H9 (cell line): Measurements from ENCODE around the gene ZMAT3. TPM values are rescaled to one million over a fixed set of nuclear protein-coding genes. Genes with fewer than 3 reads are reported as not detected.

Experiments
- DNase-seq: peaks from one replicate; pipeline ENCODE4 v3.0.0-alpha.2; 2017
- H2AFZ ChIP-seq: one replicate; pipeline ENCODE4 v1.6.1; 2013; ENCODE audit warnings: mild to moderate bottlenecking, low read length, control low read depth, moderate library complexity
- H2AK5ac ChIP-seq: 2 replicates; pipeline ENCODE4 v1.6.1; 2013; ENCODE audit warnings: low read length, control low read depth, mixed read lengths; ENCODE audit not compliant: insufficient read length
- H2BK120ac ChIP-seq: one replicate; pipeline ENCODE4 v1.6.1; 2013; ENCODE audit warnings: low read depth, mild to moderate bottlenecking, low read length, control low read depth, inconsistent platforms; ENCODE audit not compliant: poor library complexity, severe bottlenecking
- H2BK12ac ChIP-seq: 2 replicates; pipeline ENCODE4 v1.6.1; 2013; ENCODE audit warnings: low read length, control low read depth, mixed read lengths, low read depth; ENCODE audit not compliant: insufficient read length
- H2BK15ac ChIP-seq: 2 replicates; pipeline ENCODE4 v1.6.1; 2013; ENCODE audit warnings: low read depth, low read length, control low read depth
- H2BK20ac ChIP-seq: one replicate; pipeline ENCODE4 v1.6.1; 2013; ENCODE audit warnings: low read depth, mild to moderate bottlenecking, low read length, control low read depth, inconsistent platforms; ENCODE audit not compliant: poor library complexity, severe bottlenecking
- H2BK5ac ChIP-seq: 2 replicates; pipeline ENCODE4 v1.6.1; 2013; ENCODE audit warnings: low read length, control low read depth, mixed read lengths; ENCODE audit not compliant: insufficient read length
- H3K14ac ChIP-seq: 2 replicates; pipeline ENCODE4 v1.6.1; 2013; ENCODE audit warnings: low read length, control low read depth; ENCODE audit not compliant: insufficient read depth
- H3K18ac ChIP-seq: 2 replicates; pipeline ENCODE4 v1.6.1; 2013; ENCODE audit warnings: low read depth, mild to moderate bottlenecking, mixed read lengths, low read length, control low read depth; ENCODE audit not compliant: insufficient read length
- H3K23ac ChIP-seq: 2 replicates; pipeline ENCODE4 v1.6.1; 2013; ENCODE audit warnings: low read length, control low read depth, mixed read lengths, low read depth; ENCODE audit not compliant: insufficient read length
- H3K23me2 ChIP-seq: 2 replicates; pipeline ENCODE4 v1.6.1; 2013; ENCODE audit warnings: low read depth, mild to moderate bottlenecking, mixed read lengths, low read length, control low read depth; ENCODE audit not compliant: insufficient read length, poor library complexity, severe bottlenecking
- H3K27ac ChIP-seq: 2 replicates; pipeline ENCODE4 v1.5.1; 2013; ENCODE audit warnings: low read length, control low read depth, mixed read lengths, low read depth; ENCODE audit not compliant: insufficient read length
- H3K27me3 ChIP-seq: 2 replicates; pipeline ENCODE4 v1.6.1; 2013; ENCODE audit warnings: low read length, control low read depth, inconsistent platforms; ENCODE audit not compliant: insufficient read depth
- H3K4ac ChIP-seq: 2 replicates; pipeline ENCODE4 v1.6.1; 2013; ENCODE audit warnings: low read depth, mild to moderate bottlenecking, control low read depth, inconsistent platforms, low read length, moderate library complexity
- H3K4me1 ChIP-seq: 2 replicates; pipeline ENCODE4 v1.6.1; 2013; ENCODE audit warnings: low read length, control low read depth, inconsistent platforms; ENCODE audit not compliant: insufficient read depth
- H3K4me2 ChIP-seq: 2 replicates; pipeline ENCODE4 v1.6.1; 2013; ENCODE audit warnings: low read length, control low read depth, mixed read lengths; ENCODE audit not compliant: insufficient read length, insufficient read depth
- H3K56ac ChIP-seq: 2 replicates; pipeline ENCODE4 v1.6.1; 2013; ENCODE audit warnings: low read depth, mild to moderate bottlenecking, mixed read lengths, low read length, control low read depth; ENCODE audit not compliant: insufficient read length
- H3K79me1 ChIP-seq: 2 replicates; pipeline ENCODE4 v1.6.1; 2013; ENCODE audit warnings: low read depth, mild to moderate bottlenecking, moderate library complexity, low read length, control low read depth, inconsistent platforms; ENCODE audit not compliant: insufficient read depth, poor library complexity, severe bottlenecking
- H3K79me2 ChIP-seq: 2 replicates; pipeline ENCODE4 v1.6.1; 2013; ENCODE audit warnings: low read length, control low read depth, inconsistent platforms; ENCODE audit not compliant: insufficient read depth
- H3K9ac ChIP-seq: 2 replicates; pipeline ENCODE4 v1.6.1; 2013; ENCODE audit warnings: low read length, control low read depth, mixed read lengths; ENCODE audit not compliant: insufficient read length; ENCODE audit errors: extremely low read depth
- H3K9me3 ChIP-seq: one replicate; pipeline ENCODE4 v1.6.1; 2013; ENCODE audit warnings: low read depth, low read length, inconsistent platforms; ENCODE audit not compliant: control insufficient read depth
- H3T11ph ChIP-seq: one replicate; pipeline ENCODE4 v1.6.1; 2013; ENCODE audit warnings: mild to moderate bottlenecking, low read length, control low read depth, inconsistent platforms
- H4K20me1 ChIP-seq: one replicate; pipeline ENCODE4 v1.6.1; 2013; ENCODE audit not compliant: control insufficient read depth, insufficient read length, insufficient read depth
- H4K5ac ChIP-seq: 2 replicates; pipeline ENCODE4 v1.6.1; 2013; ENCODE audit warnings: low read depth, mild to moderate bottlenecking, mixed read lengths, low read length, control low read depth; ENCODE audit not compliant: insufficient read length
- H4K8ac ChIP-seq: replicated peaks from 2 replicates; pipeline ENCODE4 v1.6.1; 2013; ENCODE audit warnings: low read length, control low read depth, mixed read lengths, low read depth; ENCODE audit not compliant: insufficient read length
- H4K91ac ChIP-seq: 2 replicates; pipeline ENCODE4 v1.6.1; 2013; ENCODE audit warnings: low read depth, mild to moderate bottlenecking, moderate library complexity, mixed read lengths, low read length, control low read depth; ENCODE audit not compliant: insufficient read length
- H3K27ac Mint-ChIP-seq, 3 experiments: 2 replicates in 2 of 3; 3 replicates in 1 of 3; pipeline ENCODE4 v1.8.0; 2020 to 2021; ENCODE audit warnings: mixed read lengths in 3 of 3, mild to moderate bottlenecking in 1 of 3, moderate library complexity in 1 of 3
- H3K27me3 Mint-ChIP-seq: 2 replicates; pipeline ENCODE4 v1.8.0; 2021; ENCODE audit warnings: low read depth, mild to moderate bottlenecking, moderate library complexity, mixed read lengths
- H3K36me3 Mint-ChIP-seq, 3 experiments: 2 replicates in 2 of 3; 3 replicates in 1 of 3; pipeline ENCODE4 v1.8.0; 2020 to 2021; ENCODE audit warnings: low read depth in 3 of 3, mixed read lengths in 3 of 3; ENCODE audit not compliant: insufficient read depth in 1 of 3
- H3K4me1 Mint-ChIP-seq, 2 experiments: 2 replicates each; pipeline ENCODE4 v1.8.0; 2020; ENCODE audit warnings: mixed read lengths in 2 of 2
- H3K4me3 Mint-ChIP-seq, 2 experiments: 2 replicates in 1 of 2; 3 replicates in 1 of 2; pipeline ENCODE4 v1.8.0; 2020 to 2021; ENCODE audit warnings: mild to moderate bottlenecking in 2 of 2, mixed read lengths in 2 of 2, moderate library complexity in 1 of 2
- H3K9me3 Mint-ChIP-seq, 2 experiments: 2 replicates in 1 of 2; 3 replicates in 1 of 2; pipeline ENCODE4 v1.8.0; 2020; ENCODE audit warnings: mild to moderate bottlenecking in 2 of 2, mixed read lengths in 2 of 2, moderate library complexity in 1 of 2
- CTCF ChIP-seq: fragments of 200-600 bp; sonication (generic); conservative IDR thresholded peaks from 3 replicates; pipeline ENCODE4 v1.8.0; 2021; ENCODE audit warnings: antibody characterized with exemption, mild to moderate bottlenecking
- WGBS: extraction: QIAGEN DNeasy Blood & Tissue Kit; methylation state at CpG from one replicate; pipeline ENCODE4 v1.1.7; 2013; ENCODE audit warnings: missing lambda C conversion rate, low lambda C conversion rate, mixed read lengths; ENCODE audit not compliant: insufficient read length; ENCODE audit errors: extremely low coverage; 5-methylcytosine and 5-hydroxymethylcytosine counted together
- total RNA-seq: library from RNA; stranded (reverse); gene quantifications from 2 replicates; pipeline ENCODE4 v1.2.1, GENCODE V29; 2021

The ZMAT3 gene
- total RNA-seq, 1 experiment from 2014 or later: 9.4 TPM

- no peak overlapping the region for H3K4me3 Mint-ChIP-seq
- peaks cover 64 to 71% of the 10 kb centered on the region in 2 experiments for H3K9me3 Mint-ChIP-seq
- H3K4me1 Mint-ChIP-seq: peaks cover 4 to 6% of the 10 kb centered on the region in 2 experiments; a peak in 3 of 4 replicates
- no peak overlapping the region for H3K4ac ChIP-seq
- H3K27ac Mint-ChIP-seq: no peak overlapping the region
- peaks cover 3% of the 10 kb centered on the region for H3K27me3 Mint-ChIP-seq
- DNase-seq: no peak
- no peaks in the 10 kb centered on the region for H4K20me1 ChIP-seq
- H3K27ac ChIP-seq: no peak overlapping the region
- H4K5ac ChIP-seq: no peak overlapping the region
- TF ChIP-seq CTCF: no peak
- no peak overlapping the region for H2AK5ac ChIP-seq
- no peak overlapping the region for H2BK120ac ChIP-seq
- H3K27me3 ChIP-seq: no peaks in the 10 kb centered on the region
- H3K23me2 ChIP-seq: no peaks in the 10 kb centered on the region
- H3K56ac ChIP-seq: no peak overlapping the region
- no peak overlapping the region for H3K18ac ChIP-seq
- H2BK5ac ChIP-seq: no peak overlapping the region
- no peak overlapping the region for H2BK15ac ChIP-seq
- no peak overlapping the region for H3K4me2 ChIP-seq
- no peaks in the 10 kb centered on the region for H3K4me1 ChIP-seq
- WGBS: no CpG with 5 or more reads among the region's 1 CpG
- H3K14ac ChIP-seq: no peak overlapping the region
- no peak overlapping the region for H4K91ac ChIP-seq
- no peak overlapping the region for H3K9ac ChIP-seq
- H3K36me3 Mint-ChIP-seq: peaks cover 20 to 54% (median 54%) of the 10 kb centered on the region in 3 experiments
- H3K79me1 ChIP-seq: no peaks in the 10 kb centered on the region
- H3K79me2 ChIP-seq: no peaks in the 10 kb centered on the region
- no peak overlapping the region for H4K8ac ChIP-seq
- no peak overlapping the region for H2BK20ac ChIP-seq
- H3K23ac ChIP-seq: no peak overlapping the region
- no peak overlapping the region for H2BK12ac ChIP-seq
- H3T11ph ChIP-seq: no peak overlapping the region
- no peak overlapping the region for H2AFZ ChIP-seq
- H3K9me3 ChIP-seq: peaks cover 38% of the 10 kb centered on the region
These were observed 83.9 kb downstream of the ZMAT3 start for GRCh38 chr3:178987745-178988144.
